Measurements from ENCODE around the gene SNX11.

Gene SNX11

GRCh38 chr17:48128400-48128799 is 20.8 kb downstream of the SNX11 start:
- in situ Hi-C loops (cut with MboI; ENCODE audit: low sequenced_read_pairs), result no loop called here

- in situ Hi-C loops (cut with MboI; ENCODE audit: low sequenced_read_pairs), result loop anchor here (10.0 kb wide), 1 partner anchor 95 kb away; the partner anchor contains the start of gene COPZ2
Measured at GRCh38 chr17:48129981-48130380, 22.4 kb downstream of the SNX11 start.

DNA sequence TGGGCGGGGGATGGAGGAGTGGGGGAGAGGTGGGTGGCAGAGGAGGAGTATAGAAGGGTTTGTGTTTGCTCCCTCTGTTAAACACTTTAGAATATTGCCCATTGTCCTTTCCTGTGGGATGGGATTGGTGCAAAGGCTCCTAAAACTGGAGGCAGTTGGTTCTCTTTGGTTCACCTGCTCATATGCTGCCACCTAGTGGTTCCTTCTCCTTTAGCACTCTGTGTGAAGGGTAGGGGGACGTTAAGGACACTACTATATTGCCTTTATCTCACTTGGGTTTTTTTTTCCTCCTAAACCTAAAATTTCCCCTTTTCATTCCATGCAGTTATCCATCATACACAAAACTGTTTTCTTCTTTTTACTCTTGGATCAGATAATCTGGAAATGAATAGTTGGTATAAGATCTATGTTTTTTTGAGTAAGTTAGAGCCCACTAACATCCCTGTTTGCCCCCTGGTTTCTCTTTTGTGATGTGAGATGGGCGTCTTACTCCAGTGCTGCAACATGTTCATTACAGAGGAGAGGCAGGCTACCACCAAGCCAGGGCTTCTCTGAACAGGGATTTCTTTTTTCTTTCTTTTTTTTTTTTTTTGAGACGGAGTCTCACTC is 23.8 kb downstream of the SNX11 start:
- in situ Hi-C loops (cut with MboI; ENCODE audit: low sequenced_read_pairs), result loop anchor here (10.0 kb wide), 1 partner anchor 97 kb away; the partner anchor contains the start of gene COPZ2

GRCh38 chr17:48132385-48132784 is 24.8 kb downstream of the SNX11 start:
- in situ Hi-C loops (cut with MboI; ENCODE audit: low sequenced_read_pairs), result loop anchor here (10.0 kb wide), 1 partner anchor 98 kb away; the partner anchor contains the start of gene COPZ2

GRCh38 chr17:48134912-48135480 is 27.4 kb downstream of the SNX11 start:
- in situ Hi-C loops (cut with MboI; ENCODE audit: low sequenced_read_pairs), result loop anchor here (10.0 kb wide), 1 partner anchor 100 kb away; the partner anchor contains the start of gene COPZ2

DNA sequence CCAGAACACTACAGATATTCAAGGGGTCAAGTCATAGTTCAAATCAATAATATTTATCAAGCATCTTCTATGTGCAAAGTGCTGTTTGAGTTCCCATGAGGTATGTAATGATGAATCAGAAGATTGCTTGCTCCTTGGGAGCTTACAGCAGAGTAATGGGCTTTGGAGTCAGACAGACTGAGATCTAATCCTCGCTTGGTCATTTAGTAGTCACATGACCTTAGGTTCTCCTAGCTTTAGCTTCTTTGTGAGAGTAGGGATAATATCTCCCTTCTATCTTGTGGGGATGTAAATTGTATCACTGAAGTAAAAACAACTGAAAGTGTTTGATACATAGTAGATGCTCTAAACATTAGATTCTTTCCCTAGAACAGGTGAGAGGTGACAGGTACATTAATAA is 30.1 kb downstream of the SNX11 start:
- in situ Hi-C loops (cut with MboI; ENCODE audit: low sequenced_read_pairs), result loop anchor here (10.0 kb wide), 1 partner anchor 103 kb away; the partner anchor contains the start of gene COPZ2

- in situ Hi-C loops (cut with MboI; ENCODE audit: low sequenced_read_pairs), result loop anchor here (10.0 kb wide), 1 partner anchor 105 kb away; the partner anchor contains the start of gene COPZ2
Measured at GRCh38 chr17:48139944-48140343, 32.4 kb downstream of the SNX11 start.

DNA sequence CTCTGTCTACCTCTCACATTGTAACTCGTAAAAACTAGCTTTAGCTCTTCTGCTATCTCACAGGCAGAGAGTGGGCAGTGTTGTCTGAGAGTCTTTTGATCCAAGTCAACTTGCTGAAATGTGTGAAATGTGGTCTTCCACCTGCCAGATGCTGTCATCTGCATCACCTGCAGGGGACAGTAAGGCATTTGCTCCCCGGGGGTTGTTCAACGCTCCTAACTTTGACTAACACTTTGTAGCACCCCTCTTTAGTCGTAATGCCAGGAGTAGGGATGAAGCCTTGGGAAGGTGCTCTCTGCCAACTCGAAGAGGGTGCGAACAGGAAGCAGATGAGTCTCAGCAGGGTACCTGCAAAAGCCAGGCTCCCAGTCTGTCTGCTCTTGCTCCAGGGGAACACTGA is 36.1 kb downstream of the SNX11 start:
- in situ Hi-C loops (cut with MboI; ENCODE audit: low sequenced_read_pairs), result no loop called here

DNA sequence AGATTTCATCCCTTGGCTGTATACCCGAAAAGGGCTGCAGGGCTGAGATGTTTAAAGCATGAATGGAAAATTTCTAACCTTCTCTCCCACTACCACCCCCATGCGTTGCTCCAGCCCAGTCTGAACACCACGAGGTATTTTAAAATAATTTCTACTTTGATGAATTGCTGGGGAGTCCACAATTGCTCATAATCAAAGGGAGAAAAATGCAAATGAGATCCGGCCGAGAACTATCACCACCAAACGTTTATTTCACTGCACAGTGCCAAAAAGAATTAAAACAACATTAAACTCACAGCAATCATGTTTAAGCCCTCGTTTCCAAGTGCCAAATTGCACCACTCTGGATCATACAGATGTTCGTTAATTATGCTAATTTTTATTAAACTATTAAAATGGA is 36.7 kb downstream of the SNX11 start:
- in situ Hi-C loops (cut with MboI; ENCODE audit: low sequenced_read_pairs), result no loop called here

DNA sequence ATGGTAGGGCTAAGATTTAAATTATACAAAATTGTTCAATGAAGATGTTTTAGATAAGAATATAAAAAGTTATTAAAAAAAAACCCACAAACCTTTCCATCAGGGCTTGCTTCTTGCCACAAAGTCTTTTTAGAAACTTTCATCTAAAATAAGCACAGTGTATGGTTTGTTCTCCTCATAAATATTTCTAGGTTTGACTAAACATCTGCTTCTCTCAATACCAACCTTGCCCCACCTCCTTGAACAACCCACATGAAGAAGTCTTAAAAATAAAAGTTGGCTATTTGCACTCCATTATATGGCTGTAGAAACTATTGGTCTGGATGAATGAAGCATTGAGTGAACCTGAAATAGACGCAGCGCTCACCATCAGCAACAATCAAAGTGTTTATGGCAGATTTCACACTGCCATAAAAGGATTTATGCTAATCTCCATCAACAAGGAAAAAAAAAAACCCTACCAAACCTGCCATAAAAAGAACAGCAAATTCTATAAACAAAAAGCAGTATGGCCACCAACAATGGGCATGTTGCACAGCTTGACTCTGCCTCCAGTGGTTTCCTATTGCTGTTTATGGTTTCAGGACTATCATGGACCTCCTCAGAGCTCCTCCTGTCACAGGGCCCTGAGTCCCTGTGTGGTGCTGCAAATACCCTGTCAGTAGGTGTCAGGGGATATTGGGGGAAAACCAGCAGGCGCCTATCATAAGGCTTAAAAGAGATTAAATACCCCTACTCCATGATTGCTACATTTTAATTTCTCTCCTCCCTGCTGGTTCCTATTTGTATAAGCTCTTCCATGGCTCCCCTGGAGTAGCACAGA is 37.6 kb downstream of the SNX11 start:
- in situ Hi-C loops (cut with MboI; ENCODE audit: low sequenced_read_pairs), result no loop called here

- in situ Hi-C loops (cut with MboI; ENCODE audit: low sequenced_read_pairs), result no loop called here
Measured at GRCh38 chr17:48148029-48148770, 40.6 kb downstream of the SNX11 start.

DNA sequence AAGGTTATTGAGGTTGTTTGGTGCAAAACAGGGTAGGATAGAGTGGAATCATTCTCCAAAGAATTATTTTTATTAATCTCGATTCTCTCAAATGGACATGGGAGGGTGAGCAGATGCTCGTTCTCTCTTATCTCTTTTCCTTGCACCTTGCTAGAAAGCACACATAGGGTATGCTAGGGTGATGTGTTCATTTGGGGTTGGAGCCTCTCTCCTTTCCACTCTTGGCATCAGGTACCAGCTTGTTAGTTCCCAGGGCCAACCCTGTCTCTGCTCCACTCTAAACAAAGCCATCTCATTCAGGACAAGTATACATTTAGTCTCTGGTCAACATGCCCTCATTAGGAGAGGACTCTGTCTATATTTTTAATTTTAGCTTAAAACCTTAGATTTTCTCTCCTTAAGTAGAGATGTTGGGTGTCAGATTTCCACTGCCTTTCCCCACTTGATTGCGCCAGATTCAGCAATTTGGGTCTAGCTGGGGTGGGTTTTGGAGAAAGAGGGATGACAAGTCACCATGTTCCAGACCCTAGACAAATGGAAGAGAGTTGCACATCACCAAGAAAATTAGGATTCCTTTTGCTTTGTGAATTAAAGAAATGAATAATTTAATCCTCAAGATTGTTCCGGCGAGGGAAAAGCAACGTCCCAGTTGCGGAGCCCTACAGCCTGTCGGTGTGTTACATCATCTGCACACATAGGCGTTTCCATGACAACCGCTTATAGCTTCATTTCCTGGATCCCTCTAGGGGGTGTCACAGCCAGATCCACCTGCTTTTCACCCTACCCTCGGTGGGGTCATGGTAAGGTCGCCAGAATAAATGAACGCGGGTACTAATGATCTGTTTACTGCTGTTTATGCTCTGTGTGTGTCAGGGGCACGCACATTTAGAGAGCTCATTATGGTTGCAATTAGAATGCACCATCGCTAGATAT is 41.6 kb downstream of the SNX11 start:
- in situ Hi-C loops (cut with MboI; ENCODE audit: low sequenced_read_pairs), result no loop called here

DNA sequence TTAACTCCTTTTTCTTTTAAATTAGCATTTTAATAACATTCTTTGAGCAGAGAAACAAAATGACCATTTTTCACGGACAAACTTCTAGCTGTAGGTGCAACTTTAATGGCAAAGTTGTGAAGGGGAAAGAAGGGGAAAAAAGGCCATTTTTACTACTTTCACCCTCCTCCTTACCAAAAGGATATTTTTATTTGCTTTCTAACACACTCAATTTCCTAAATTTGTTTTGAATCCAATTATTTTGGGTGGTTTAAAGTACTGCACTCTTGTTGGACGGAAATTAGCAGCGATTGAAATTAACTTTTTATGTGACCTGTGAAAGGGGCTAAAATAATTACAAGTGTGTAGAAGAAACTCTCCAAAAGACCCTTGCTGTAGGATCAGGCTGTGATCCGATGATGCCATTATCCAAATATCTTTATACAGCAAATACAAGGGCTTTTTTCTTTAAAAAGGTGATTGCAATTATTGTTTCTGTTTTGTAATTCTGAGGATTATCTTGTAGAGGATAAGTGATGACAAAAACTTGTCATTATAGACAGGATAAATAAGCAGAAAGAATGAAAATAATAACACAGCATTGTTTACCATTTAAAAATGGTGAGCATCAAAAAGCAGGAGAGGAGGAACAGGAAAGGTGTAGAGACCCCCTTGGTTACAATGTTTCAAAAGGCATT is 42.4 kb downstream of the SNX11 start:
- in situ Hi-C loops (cut with MboI; ENCODE audit: low sequenced_read_pairs), result no loop called here

- in situ Hi-C loops (cut with MboI; ENCODE audit: low sequenced_read_pairs), result no loop called here
Measured at GRCh38 chr17:48150597-48151001, 43.0 kb downstream of the SNX11 start.

GRCh38 chr17:48151220-48151619 is 43.7 kb downstream of the SNX11 start:
- in situ Hi-C loops (cut with MboI; ENCODE audit: low sequenced_read_pairs), result no loop called here

DNA sequence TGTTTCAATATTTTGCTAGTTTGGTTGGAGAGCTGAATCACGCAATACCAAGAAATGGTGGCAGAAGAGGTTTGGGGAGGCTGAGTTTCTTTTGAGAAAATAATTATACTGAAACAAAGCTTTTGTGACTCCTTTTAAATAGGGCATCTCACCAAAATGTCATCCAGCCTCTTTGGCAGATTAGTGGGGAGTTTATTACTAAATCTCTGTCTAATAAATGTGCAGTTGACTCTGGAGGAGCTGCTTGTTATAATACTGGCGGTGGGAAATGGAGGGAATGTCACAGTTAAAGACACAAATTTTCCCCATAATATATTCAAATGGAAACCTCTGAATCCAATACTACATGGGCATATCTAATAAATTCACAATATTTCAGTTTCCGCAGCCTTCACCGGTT is 44.7 kb downstream of the SNX11 start:
- in situ Hi-C loops (cut with MboI; ENCODE audit: low sequenced_read_pairs), result no loop called here

- in situ Hi-C loops (cut with MboI; ENCODE audit: low sequenced_read_pairs), result no loop called here
Measured at GRCh38 chr17:48153691-48154358, 46.3 kb downstream of the SNX11 start.

DNA sequence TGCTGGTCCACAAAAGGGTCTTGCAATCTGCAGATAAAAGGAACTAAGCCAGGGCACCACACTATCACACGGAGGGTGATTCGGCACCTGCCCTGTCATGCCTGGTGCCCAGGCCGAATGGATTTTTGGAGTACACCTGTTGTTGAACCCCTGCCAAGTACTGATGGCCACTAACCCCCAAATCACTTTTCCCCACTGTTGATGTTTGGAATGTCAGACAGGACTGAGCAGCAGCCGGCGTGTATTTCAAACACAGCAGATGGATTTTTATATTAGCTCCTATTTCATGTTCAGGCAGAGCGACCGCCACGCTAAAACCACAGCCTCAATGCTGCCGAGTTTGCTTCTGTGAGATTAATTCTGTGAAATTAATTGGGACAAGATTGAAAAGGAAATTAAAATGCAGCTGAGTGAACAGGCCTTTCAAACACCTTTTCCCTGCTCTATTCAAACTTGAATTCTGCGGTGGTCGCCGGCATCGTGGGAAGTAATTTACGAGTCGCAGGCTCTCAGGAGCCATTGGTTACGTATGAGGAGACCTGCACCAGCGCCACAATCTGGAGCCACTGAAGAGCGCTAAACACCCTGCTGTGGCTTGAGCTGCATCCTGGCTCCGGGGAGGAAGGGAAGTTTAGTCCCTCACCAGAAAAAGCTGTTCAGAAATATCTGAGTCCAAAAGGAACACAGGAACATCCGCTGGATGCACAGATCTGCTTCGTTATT is 48.5 kb downstream of the SNX11 start:
- in situ Hi-C loops (cut with MboI; ENCODE audit: low sequenced_read_pairs), result no loop called here
